PC-9 (cell line): Measurements from ENCODE around the gene IGFLR1.

Source experiments
- EZH2 ChIP-seq: fragments of 200-600 bp; sonication (generic); IDR thresholded peaks from 2 replicates; pipeline ENCODE4 v1.8.0; 2017; ENCODE audit warnings: antibody characterized with exemption, low read depth
- TF ChIP-seq, protein P1 (sequence below): fragments of 200-600 bp; sonication (generic); conservative IDR thresholded peaks from 2 replicates; pipeline ENCODE4 v1.6.1; 2017; ENCODE audit warnings: mixed run types, antibody characterized with exemption, mild to moderate bottlenecking, moderate library complexity

DNA sequence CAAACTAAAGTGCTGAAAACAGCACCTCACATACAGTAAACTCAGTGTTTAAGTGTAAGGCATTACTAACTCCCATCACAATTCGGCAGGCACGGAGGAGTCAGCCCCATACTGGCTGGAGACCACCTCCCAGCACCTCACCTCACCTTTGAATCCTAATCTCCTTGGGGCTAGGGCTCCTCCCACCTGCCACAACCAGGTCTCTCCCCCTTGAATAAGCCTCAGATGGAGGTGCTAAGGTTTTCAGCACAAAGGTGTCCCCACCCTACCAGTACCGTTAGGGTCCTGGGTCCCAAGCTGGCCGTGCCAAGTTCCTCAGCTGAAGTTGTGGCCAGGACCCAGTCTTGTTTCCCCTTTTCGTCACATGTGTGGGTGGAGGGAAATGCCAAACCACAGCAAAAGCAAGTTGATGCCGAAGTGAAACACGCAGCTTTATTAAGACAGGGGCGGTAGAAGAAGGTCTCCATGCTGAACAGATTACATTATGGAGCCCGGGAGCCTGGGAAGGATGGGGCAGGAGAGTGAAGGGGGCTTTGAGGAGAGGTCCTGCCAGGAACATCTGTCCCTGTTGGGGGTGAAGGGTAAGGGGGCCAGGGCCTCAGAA is at the start of gene IGFLR1:
- TF ChIP-seq, protein P1, sequence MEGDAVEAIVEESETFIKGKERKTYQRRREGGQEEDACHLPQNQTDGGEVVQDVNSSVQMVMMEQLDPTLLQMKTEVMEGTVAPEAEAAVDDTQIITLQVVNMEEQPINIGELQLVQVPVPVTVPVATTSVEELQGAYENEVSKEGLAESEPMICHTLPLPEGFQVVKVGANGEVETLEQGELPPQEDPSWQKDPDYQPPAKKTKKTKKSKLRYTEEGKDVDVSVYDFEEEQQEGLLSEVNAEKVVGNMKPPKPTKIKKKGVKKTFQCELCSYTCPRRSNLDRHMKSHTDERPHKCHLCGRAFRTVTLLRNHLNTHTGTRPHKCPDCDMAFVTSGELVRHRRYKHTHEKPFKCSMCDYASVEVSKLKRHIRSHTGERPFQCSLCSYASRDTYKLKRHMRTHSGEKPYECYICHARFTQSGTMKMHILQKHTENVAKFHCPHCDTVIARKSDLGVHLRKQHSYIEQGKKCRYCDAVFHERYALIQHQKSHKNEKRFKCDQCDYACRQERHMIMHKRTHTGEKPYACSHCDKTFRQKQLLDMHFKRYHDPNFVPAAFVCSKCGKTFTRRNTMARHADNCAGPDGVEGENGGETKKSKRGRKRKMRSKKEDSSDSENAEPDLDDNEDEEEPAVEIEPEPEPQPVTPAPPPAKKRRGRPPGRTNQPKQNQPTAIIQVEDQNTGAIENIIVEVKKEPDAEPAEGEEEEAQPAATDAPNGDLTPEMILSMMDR = no peak
- TF ChIP-seq EZH2 = no peak
